Measurements from ENCODE around the gene TARM1.

The TARM1 gene

DNA sequence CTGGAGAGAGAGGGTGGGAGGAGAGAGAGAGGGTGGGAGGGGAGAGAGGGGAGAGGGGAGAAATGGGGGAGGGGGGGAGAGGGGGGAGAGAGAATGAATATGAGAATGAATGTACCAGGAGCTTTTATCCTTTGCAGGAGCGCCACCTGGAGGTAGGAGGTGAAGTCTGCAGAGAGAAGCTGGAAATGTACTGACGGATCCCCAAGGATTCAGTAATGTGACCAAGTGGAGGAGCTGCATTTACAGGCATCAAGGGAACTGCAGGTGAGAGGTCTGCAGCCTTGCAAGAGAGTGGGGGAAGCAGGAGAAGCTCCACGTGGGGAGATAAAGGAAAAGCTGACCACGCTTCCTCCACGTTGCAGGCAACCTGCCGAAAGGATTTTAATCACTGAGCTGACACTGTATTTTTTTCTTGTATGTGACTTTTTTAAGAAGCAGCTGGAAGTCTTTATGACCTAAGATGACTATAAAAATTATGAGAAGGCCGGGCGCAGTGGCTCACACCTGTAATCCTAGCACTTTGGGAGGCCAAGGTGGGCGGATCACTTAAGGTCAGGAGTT lies 51.2 kb downstream of the TARM1 start:
- DNase-seq = no peak

DNA sequence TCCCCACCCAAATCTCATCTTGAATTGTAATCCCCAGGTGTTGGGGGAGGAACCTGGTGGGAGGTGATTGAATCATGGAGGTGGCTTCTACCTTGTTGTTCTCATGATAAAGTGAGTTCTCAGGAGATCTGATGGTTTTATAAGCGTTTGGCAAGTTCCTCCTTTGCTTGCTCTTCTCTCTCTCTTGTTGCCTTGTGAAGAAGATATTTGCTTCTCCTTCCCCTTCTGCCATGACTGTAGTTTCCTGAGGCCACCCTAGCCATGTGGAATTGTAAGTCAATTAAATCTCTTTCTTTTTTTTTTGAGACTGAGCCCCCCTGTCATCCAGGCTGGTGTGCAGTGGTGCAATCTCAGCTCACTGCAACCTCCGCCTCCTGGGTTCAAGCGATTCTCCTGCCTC lies 51.9 kb downstream of the TARM1 start:
- no peak for DNase-seq

DNA sequence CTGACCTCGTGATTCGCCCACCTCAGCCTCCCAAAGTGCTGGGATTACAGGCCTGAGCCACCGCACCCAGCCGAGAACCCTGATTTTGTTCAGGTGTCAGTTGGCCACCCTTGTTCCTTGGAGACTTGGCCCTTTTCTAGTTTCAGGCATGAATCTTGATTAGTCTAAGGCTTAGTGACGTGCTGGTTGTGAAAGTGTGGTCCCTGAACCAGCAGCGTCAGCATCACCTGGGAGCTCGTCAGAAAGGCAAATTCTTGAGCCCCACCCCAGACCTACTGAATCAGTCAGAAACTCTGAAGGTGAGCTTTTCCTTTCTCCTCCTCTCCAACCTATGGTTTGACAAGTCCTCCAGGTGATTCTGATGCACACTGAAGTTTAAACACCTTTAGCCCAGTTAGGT lies 54.5 kb downstream of the TARM1 start:
- DNase-seq = no peak

DNA sequence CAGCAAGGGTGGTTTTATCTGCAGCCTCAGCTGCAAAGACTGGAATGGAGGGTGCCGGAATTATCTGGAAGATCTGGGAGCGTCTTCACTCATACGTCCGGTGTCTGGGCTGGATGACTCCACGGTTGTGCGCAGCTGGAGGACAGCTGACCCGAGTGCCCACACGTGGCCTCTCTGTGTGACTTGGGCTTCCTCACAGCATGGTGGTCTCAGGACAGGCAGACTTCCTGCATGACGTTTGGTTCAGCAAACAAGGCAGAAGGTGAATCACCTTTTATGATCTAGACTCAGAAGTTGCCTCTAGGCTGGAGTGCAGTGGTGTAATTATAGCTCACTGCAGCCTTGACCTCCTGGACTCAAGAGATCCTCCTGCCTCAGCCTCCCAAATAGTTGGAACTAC lies 56.5 kb downstream of the TARM1 start:
- DNase-seq = no peak

DNA sequence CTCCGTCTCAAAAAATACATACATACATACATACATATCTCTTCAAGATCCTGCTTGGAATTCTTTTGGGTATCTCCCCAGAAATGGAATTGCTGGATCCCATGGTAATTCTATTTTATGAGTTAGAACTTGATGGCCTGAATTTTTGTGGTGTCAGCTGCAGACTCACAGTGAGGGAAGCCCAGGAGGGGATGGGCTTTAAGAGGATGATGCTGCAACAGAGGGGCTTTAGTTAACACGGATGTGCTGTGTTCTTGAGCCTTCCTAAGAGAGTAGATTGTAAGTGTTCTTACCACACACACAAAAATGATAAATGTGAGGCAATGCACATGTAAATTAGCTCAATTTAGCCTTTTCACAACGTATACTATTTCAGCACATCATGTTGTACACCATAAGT lies 58.0 kb downstream of the TARM1 start:
- DNase-seq = no peak

DNA sequence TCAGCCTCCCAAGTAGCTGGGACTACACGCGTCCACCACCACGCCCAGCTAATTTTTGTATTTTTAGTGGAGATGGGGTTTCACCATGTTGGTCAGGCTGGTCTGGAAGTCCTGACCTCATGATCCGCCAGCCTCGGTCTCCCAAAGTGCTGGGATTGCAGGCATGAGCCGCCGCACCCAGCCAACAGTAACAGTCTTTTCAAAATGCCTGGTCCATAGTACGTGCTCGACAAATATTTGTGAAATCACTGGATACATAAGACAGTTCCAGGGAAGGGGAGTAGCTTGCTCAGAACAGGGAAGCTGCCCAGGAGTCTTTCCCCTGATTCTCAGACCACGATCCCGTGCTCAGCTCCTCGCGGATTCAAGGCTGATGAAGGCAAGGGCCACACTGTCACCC lies 59.2 kb downstream of the TARM1 start:
- DNase-seq = no peak

DNA sequence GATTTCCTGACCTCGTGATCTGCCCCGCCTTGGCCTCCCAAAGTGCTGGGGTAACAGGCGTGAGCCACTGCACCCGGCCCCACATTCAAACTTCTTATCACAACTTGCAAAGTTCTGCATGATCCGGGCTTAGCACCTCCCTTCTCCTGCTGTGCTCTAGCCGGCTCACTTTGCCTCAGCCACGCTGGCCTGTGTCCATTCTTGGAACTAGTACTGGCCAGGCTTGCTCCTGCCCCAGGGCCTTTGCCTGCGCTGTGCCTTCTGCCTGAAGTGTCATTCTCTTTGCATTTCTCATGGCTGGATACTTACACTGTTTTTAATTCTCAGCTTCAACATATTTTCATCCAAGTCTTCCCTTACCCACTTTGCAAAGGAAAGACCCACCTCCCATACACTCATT lies 59.8 kb downstream of the TARM1 start:
- DNase-seq = no peak

Measured in NCI-H510A (cell line).